Placental epithelial cell (primary cell): Measurements from ENCODE around the gene ADGRE1. TPM values are rescaled to one million over a fixed set of nuclear protein-coding genes. Genes with fewer than 3 reads are reported as not detected.

Experiments used
- small RNA-seq: library from RNA; depleted of rRNA; stranded (forward); fragments of <200 nt; gene quantifications from one replicate; pipeline ENCODE3, GENCODE V24; 2012
- total RNA-seq: library from RNA; depleted of rRNA; stranded (reverse); fragments of >200 nt; gene quantifications from 2 replicates; pipeline ENCODE4 v1.2.3, GENCODE V29; 2012

The ADGRE1 gene, protein sequence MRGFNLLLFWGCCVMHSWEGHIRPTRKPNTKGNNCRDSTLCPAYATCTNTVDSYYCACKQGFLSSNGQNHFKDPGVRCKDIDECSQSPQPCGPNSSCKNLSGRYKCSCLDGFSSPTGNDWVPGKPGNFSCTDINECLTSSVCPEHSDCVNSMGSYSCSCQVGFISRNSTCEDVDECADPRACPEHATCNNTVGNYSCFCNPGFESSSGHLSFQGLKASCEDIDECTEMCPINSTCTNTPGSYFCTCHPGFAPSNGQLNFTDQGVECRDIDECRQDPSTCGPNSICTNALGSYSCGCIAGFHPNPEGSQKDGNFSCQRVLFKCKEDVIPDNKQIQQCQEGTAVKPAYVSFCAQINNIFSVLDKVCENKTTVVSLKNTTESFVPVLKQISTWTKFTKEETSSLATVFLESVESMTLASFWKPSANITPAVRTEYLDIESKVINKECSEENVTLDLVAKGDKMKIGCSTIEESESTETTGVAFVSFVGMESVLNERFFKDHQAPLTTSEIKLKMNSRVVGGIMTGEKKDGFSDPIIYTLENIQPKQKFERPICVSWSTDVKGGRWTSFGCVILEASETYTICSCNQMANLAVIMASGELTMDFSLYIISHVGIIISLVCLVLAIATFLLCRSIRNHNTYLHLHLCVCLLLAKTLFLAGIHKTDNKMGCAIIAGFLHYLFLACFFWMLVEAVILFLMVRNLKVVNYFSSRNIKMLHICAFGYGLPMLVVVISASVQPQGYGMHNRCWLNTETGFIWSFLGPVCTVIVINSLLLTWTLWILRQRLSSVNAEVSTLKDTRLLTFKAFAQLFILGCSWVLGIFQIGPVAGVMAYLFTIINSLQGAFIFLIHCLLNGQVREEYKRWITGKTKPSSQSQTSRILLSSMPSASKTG
- total RNA-seq: not detected in 2 replicates

DNA sequence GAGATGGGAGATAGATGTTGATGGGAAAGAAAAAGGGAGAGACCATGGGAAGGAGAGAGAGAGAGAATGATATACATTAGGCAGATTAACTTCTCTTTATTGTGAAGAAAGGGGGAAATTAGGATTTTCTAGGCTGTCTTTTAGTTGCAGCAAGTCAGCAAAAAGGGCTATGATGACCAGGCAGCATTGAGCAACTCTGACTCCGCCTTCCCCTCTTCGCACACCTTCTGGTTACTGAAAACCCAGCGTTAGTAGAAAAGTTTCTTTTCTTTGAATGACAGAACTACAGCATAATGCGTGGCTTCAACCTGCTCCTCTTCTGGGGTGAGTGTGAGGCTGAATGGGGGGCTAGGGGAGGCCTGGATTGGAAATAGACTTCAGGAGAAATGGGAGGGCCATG lies at the start of gene ADGRE1:
ADGRE1 (plus strand) TSS at position 264 of the 400 bp plus-strand sequence; CDS start at position 294, 30 bp downstream.

Small RNA genes within 50 kb of the gene (small RNA-seq; reads per million reads assigned to genes)
- not detected for gene RF00017

Other genes starting within 250 kb of the ADGRE1 start
- not detected in 2 replicates for gene TNFSF14, start 217.4 kb upstream of the ADGRE1 start, total RNA-seq
- gene C3, start 166.9 kb upstream of the ADGRE1 start, total RNA-seq: 0.33 TPM in 1 of 2 replicates, not detected in the other
- 47.0 and 53.4 TPM in 2 replicates for gene GPR108, start 150.0 kb upstream of the ADGRE1 start, total RNA-seq
- 136 and 162 TPM in 2 replicates for gene TRIP10, start 147.9 kb upstream of the ADGRE1 start, total RNA-seq
- 50.3 and 105 TPM in 2 replicates for gene SH2D3A, start 120.1 kb upstream of the ADGRE1 start, total RNA-seq
- not detected in 2 replicates for gene VAV1, start 114.9 kb upstream of the ADGRE1 start, total RNA-seq
- 0.43 TPM in 1 of 2 replicates, not detected in the other for gene MBD3L2B, start 133.9 kb downstream of the ADGRE1 start, total RNA-seq
- gene MBD3L5, start 143.0 kb downstream of the ADGRE1 start, total RNA-seq: not detected in 2 replicates
- not detected in 2 replicates for gene MBD3L4, start 152.6 kb downstream of the ADGRE1 start, total RNA-seq
- gene MBD3L2, start 161.7 kb downstream of the ADGRE1 start, total RNA-seq: not detected in 2 replicates
- gene MBD3L3, start 171.1 kb downstream of the ADGRE1 start, total RNA-seq: not detected in 2 replicates
- gene ZNF557, start 182.1 kb downstream of the ADGRE1 start, total RNA-seq: 16.5 and 18.1 TPM in 2 replicates